NCI-H1436 treated with DMSO at 0.1 percent for 48 hours (cell line): ENCODE results near the gene GFER.

Source experiments
- DNase-seq: peaks from one replicate; lab custom pipeline; 2025; lab: John Stamatoyannopoulos, UW

GFER gene

DNA sequence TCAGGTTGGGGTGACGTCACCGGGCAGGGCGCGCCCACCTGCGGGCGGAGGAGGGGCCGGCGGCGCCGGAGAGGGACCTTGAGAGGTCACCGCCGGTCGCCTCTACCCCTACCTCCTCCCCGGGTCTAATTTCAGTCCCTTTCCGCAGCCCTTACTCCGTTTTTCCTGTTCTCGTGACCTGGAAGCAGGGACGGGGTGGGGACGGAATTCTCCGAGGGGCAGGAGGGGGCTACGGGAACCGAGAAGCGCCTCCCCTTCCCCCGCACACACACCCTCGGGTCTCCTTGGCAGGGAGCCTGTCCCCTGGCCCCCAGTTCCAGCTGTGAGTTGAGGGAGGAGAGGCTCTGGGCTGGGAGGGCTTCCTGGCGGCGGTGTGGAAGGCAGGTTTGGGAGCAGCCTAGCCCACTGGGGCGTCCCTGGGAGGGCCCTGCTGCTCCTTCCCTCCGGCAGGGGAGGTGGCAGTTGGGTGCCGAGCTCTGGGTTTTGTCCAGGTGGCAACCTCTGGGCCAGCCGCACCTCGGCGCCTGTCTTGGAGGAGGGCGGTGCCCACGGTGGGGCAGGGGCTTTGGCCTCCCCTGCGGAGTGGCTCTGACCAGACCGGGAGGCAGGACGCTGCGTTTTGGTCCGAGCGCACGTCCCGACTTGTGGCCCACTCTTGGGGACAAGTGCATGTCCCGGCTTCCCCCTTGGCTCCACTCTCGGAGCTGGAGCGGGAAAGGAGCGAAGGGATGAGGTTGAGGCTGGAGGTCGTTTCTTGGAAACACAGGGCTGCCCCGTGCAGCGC, 6.5 kb downstream of the GFER start:
- no peak for DNase-seq

- DNase-seq: no peak
Measured at GRCh38 chr16:1991135-1991551, 7.2 kb downstream of the GFER start.

- DNase-seq: no peak
Measured at GRCh38 chr16:1991588-1991947, 7.6 kb downstream of the GFER start.

- DNase-seq: no peak
Measured at GRCh38 chr16:1991948-1992703, 8.1 kb downstream of the GFER start.

DNA sequence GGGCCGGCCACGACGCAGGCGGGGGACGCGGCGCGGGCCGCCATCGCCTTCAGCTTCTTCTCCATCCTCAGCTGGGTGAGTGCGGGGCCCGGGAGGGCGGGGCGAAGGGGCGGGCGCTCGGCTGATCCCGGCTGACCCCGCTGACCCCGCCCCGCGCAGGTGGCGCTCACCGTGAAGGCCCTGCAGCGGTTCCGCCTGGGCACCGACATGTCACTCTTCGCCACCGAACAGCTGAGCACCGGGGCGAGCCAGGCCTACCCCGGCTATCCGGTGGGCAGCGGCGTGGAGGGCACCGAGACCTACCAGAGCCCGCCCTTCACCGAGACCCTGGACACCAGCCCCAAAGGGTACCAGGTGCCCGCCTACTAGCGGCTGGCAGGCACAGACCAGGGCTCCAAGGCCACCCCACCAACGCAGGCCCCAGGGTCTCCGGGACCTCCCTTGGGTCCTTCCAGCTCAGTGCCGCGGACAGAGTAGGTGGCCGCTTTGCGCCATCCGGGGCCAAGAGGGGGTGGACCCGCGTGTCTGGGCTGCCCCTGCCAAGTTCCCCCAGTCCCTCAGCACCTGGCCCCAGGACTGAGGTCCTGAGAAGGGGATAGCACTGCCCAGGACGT, 8.8 kb downstream of the GFER start:
- DNase-seq: no peak

DNA sequence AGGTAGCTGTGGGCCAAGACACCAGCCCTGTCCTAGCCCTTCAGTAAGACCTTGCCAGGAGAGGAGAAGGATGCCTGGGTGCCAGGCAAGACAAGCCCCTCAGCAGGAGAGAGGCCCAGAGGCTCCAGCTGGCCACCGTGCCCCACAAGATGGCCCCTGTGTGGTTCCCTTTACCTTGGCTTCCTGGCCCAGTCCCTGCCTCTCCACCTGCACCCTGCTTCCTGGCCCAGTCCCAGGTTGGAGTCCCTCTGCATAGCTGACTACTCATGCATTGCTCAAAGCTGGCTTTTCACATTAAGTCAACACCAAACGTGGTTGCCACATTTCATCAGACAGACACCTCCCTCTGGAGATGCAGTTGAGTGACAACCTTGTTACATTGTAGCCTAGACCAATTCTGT, 9.7 kb downstream of the GFER start:
- DNase-seq: no peak

DNA sequence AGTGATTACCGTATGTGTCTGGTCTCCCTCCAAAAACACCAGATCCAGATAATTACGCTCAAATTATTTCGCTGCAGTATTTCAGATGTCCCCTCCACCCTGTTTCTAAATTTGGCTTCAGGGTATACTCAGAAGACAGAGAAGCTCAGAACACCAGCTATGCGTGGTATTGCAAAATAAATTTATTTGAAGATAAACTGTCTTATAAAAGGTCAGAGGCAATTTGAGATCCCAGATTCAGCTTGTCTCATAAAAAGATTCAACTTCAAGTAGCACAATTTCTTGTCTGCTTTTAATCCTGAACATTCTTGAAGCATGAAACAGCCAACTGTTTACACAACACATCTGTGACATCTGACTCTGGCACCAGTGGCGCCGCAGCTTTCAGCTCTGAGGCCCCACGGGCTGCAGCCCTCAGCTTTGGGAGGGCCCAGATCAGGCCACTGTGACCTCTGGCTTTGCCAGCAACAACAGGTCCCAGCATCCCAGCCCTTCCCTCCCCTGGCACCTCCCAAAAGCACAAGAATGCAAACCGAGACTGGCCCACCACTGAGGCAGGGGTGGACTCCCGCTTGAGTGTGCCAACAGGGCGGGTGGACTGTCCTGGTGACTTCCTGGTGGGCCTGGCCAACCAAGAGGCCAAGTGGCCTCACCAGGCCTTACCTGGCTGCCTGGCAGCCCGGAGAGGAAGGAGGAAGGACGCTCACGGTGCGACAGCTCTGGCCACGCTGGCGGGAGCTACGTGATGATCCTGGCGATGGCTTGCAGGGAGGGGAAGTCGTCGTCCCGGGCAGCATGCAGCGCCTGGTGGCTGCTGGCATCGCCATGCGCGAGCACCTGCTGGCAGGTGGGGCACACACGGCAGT, 13.7 kb downstream of the GFER start:
- no peak for DNase-seq

GRCh38 chr16:1998360-1998835, 14.4 kb downstream of the GFER start:
- DNase-seq: no peak

DNA sequence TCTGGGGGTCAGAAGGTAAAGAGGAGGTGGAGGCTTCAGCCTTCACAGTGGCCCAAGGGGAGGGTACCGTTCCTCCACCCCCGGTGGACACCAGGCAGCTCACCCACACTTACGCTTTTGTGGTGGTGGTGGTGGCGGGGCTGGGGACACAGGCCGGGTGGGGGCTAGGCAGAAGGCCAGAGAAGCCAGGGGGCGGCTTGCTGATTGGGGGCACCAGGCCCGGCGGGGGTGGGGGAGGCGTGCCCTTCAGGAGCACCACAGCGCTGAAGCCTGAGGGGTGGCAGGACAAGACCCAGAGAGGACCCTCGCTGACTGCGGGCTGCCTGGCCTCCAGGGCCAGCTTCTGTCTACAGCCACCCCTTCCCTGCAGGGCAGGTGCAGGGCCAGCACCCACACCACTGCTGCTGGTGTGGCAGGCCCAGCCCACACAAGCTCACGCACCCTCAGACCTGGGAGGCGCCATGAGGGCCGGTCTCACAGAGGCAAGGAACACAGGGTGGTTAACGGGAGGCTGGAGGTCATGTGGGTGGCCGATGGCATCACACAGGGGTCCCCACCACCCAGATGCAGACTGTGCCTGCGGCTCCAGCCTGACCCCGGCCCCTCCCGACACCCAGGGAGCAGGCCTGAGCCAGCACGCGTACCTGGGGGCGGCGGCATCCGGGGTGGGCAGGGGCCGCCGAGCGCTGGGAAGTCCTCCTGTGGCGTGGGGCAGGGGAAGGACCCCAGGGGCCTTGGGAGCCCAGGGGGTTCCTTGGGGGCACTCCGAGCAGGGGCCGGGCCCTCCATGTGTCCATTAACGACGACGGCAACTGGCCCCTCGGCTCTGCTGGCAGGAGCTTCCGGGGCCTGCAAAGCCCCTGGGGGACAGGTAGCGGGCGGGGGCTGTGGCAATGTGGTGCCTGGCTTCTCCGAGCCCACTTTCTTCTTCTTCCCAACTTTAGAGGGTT, 15.1 kb downstream of the GFER start:
- no peak for DNase-seq

DNA sequence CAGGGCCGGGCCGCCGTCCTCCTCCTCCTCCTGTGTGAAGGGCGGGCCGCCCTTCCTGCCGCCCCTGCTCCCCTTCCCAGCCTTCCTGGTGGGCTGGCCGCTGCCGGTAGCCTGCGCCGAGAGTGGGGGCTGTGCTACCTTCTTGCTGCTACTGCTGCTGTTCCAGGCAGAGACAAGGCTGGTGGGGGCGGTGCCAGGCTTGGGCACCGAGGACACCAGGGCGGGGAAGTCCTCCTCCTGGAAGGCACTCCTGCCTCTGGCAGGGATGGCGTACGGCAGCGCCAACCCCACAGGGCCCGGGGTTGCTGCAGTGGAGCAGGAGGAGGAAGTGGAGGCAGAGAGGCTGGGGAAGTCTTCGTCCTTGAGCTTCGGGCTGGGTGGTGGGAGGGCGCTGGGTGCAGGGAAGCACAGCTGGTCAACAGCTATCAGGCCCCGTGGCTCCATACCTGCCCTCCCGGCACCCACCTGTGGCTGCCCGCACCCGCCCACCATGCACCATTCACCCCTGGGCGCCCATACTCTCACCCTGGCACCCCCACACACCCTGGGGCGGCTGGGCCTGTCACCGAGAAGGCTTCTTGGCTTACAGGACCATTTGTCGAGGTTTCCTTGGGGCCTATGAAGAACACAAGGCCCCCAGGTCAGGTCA, 16.0 kb downstream of the GFER start:
- no peak for DNase-seq

- no peak for DNase-seq
Measured at GRCh38 chr16:2001035-2001434, 17.0 kb downstream of the GFER start.

DNA sequence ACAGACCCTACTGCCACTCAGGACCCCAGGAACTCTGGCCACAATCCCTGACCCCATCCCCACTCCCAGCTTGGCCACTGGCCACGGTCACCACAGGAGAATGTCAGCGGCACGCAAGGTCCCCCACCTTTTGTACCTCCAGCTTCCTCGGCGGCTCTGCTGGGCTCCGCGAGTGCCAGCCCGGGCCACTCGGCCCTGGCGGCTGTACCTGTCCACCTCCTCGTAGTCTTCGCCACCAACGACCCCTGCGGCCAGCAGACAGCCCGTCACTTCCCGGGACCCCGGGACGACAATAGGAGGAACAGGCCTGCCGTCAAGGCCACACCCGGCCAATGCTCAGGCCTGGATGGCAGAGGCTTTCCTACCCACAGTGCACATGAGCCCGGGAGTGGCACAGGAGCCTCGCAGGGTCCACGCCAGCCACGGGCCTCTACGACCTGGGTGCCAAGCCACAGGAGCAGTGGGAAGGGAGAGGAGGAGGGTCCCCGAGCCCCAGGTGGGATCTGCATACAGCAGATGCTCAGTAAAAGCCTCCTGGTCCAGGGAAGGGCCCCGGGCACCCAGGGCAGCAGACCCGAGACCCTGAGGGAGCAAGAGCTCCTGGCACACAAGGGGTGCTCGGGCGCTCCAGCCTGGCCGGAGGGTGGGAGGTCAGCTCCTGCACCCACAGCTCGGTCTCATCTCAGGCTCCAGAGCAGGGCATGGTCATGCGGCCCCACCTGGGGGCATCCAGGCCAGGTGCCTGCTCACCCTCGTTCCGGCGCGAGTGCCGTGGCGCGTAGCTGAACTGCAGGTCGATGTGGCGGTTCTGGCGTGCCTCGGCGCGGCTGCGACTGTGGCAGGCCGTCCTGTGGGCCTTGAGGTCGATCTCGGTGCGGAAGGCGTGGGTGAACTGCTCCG, 17.7 kb downstream of the GFER start:
- DNase-seq: no peak

- no peak for DNase-seq
Measured at GRCh38 chr16:2002406-2003230, 18.6 kb downstream of the GFER start.

DNA sequence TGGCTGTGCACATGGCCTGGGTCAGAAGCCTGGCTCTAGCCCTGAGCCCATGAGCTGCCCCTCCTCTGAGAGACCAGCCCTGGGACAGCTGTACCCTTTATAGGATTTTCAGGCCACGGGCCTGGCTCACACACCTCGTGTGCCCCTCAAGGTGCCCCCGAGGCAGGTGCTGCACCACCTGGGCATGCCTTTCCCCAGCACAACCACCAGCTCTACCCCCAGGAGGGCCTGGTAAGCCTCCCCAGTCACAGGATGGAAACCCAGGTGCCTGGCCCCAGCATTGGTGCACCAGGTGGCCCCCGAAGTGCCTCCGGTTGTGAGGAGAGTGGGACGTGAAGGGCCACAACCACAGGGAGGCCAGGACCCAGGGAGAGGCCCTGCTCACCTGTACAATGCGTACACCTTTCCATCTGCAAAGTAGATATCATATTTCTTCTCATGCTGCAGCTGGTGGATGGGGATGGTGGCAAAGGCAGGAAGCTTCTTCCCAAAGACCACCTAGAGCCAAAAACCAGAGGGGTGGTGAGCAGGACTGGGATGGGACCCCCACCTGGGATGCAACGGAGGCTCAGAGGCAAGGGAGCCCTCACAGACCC, 19.3 kb downstream of the GFER start:
- no peak for DNase-seq

DNA sequence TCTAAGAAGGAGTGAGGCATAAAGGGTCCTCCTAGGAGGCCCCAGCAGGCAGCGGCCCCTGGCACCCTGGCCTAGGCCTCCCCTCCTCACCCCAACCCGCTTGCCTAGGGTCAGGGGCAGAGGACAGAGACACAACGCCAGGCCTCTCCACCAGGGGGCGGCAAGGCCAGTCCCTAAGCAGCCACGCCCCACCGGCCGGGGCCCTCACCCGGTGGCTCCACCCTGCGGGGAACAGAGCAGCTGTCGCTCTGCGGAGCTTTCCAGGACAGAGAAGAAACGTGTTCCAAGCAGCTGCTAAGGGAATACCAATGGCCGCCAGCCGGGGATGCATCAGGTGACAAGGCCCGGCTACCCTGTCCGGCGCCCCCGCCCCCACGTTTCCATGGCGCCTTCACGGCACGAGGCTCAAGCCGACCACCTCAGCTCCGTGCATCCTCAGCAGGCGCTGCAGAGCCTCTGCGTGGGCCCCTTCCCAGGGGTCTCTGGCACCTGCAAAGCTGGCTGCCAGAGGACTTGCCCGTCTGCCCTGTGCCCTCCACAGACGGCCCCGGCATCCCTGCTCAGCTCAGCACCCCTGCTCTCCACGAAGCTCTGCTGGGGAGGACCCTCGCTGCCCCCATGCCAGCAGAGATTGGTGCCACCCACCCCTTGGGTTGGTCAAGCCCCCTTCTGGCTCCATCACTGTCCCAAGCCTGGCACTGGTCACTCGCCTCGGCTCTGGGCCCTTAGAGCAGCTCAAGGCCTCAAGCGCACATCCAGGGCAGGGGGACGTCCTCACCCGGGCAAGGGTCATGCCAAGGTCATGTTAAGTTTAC, 20.0 kb downstream of the GFER start:
- DNase-seq: peak; percentile 64

DNA sequence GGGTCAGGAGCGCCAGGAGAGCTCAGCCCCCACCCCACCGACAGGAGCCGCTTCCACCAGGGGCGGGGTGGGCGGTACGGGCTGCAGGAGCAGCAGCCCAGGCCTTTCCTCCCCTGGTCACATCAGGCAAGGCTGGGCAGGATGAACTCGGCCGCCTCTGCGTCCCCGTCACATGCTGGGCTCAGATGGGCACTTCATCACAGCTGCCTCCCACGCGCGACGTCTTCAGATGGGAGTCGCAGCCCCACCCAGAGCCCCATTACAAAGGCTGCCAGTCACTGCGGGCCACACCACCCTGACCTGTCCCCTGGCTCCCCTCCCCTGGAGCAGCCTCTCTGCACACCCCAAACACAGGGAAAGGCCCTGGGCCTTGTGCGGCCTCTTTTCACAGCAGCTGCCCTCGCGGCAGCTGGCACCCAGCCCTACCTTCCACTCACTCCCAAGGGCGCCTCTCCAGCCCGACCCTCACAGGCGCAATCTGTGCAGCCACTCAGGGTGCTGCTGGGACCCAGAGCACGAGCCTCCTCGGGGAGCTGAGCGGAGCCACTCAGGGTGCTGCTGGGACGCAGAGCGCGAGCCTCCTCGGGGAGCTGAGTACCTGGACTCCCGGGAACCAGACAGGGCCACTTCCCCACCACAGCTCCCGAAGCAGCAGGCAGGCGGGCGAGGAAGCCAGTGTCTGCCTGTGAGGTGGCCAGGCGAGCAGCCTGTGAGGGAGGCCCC, 21.0 kb downstream of the GFER start:
- no peak for DNase-seq
